GM12873 (cell line): ENCODE results near the gene ZNF670.

Source experiments
- TF ChIP-seq, protein P1 (sequence below): IDR thresholded peaks from 2 replicates; pipeline ENCODE4 v1.5.1; 2012; ENCODE audit warnings: low read depth, mild to moderate bottlenecking, moderate library complexity, low read length, control low read depth; ENCODE audit not compliant: insufficient read depth; ENCODE audit errors: missing control alignments

ZNF670 gene

DNA sequence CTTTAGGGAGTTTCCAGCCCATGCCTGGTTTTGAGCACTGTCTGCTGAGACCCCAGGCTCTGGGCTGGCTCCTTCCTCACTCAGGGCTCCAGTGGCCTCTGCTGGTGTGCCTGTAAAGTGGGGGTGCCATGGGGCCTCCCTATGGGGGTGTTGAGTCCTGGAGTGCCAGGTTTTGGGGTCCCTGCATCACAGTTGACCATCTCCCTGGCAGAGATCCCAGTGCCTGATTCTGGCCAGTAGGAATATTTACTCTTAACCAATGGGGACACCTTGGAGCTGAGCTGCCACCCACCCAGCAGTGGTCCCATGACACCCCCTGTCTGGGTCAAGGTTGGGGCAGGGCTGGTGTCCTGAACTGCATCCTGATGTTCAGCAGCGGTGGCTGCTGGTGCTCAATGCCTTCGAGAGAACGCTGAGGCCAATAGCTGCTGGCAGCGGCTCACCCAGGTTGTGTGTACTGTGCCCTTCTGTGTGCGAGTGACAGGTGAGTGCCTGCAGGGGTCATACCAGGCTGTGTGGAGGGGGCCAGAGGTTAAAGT is 35.2 kb upstream of the ZNF670 start:
- TF ChIP-seq, protein P1, sequence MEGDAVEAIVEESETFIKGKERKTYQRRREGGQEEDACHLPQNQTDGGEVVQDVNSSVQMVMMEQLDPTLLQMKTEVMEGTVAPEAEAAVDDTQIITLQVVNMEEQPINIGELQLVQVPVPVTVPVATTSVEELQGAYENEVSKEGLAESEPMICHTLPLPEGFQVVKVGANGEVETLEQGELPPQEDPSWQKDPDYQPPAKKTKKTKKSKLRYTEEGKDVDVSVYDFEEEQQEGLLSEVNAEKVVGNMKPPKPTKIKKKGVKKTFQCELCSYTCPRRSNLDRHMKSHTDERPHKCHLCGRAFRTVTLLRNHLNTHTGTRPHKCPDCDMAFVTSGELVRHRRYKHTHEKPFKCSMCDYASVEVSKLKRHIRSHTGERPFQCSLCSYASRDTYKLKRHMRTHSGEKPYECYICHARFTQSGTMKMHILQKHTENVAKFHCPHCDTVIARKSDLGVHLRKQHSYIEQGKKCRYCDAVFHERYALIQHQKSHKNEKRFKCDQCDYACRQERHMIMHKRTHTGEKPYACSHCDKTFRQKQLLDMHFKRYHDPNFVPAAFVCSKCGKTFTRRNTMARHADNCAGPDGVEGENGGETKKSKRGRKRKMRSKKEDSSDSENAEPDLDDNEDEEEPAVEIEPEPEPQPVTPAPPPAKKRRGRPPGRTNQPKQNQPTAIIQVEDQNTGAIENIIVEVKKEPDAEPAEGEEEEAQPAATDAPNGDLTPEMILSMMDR = no peak

DNA sequence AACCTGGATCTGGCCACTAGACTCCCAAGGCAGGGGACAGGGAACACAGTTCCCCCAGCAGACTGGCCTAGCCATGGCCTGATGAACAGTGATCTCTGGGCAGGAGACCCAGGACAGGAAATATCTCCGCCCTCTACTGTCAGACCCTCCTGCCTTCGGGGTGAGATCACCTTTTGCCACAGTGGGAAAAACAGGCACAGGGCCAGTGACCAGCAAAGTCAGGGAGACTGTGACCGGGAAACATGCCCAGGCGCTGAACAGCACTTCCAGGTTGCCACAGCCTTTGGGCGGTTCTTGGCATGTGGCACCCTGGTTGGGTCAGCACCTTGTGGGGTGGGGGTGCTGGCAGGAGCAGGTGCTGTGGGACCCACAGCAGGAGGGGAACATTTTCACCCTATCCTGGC is 34.5 kb upstream of the ZNF670 start:
- TF ChIP-seq, protein P1 = no peak

DNA sequence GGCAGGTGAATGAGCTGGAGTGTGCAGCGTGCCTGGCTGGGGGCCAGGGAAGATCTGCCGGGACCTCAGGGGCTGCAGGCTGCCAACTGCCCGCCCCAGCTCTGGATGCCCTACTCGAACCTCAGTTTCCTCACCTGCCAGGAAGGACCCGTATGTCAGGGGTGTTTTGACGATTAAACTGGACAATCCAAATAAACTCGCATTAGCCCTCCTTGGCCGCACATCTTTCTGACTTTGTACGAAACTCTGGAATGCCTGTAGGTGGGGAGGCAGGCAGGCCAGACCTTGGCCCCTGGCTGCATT is 33.8 kb upstream of the ZNF670 start:
- TF ChIP-seq, protein P1 = no peak

DNA sequence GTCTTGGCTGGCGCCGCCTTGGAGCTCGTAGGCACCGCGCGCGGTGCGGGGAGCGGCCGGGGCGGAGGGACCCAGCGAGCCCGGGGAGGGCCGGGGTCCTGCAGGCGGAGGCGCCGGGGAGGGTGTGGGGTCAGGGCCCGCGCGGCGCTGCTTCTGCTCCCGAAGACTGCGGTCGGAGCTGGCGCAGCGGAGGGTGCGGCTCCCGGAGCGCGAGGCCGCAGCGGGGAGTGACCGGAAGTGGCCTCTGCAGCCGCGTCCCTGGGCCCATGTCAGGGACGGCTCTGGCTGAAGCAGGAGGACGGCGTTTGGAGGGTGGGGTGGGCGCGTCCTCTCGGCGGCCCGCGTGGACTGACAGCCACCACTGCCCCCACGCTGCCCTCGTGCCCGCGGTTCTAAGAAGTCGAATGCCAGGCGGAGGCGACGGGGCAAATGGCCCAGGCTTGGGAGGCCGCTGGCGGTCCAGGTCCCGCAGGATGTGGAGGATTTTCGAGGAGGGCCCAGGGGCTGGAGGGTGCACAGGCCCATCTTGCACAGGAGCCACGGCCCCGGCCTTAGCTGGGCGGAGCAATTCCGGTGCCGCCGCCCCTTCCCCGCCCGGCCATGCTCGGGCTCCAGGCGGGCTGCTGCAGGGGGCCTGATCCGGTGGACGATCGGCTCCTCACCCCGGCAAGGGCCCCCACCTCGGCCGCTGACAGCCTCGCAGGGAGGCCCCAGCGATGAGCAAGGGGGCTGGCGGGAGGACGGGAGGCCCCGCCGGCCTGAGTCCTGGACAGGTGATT is 33.3 kb upstream of the ZNF670 start:
- TF ChIP-seq, protein P1 = no peak

DNA sequence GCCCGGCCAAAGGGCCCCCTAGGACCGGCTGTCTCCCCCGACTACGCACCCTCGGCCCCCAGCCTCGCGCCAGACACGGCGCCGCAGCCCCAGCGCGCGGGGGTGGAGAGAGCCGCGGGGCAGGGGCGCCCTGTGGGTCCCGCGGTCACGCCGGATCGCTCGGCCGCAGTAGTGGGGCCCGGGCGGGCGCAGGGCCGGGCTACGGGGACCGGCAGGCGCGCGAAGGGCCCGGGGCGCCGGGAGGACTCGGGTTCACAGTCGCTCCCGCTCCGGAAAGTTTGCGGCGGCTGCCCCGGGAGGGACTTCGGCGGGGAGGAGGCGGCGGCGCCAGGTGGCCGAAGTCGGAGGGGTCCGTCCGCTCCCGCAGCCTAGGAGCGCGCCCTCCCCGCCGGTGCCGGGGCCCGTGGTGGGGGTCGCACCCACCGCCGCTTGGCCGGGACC is 32.7 kb upstream of the ZNF670 start:
- TF ChIP-seq, protein P1 = no peak

DNA sequence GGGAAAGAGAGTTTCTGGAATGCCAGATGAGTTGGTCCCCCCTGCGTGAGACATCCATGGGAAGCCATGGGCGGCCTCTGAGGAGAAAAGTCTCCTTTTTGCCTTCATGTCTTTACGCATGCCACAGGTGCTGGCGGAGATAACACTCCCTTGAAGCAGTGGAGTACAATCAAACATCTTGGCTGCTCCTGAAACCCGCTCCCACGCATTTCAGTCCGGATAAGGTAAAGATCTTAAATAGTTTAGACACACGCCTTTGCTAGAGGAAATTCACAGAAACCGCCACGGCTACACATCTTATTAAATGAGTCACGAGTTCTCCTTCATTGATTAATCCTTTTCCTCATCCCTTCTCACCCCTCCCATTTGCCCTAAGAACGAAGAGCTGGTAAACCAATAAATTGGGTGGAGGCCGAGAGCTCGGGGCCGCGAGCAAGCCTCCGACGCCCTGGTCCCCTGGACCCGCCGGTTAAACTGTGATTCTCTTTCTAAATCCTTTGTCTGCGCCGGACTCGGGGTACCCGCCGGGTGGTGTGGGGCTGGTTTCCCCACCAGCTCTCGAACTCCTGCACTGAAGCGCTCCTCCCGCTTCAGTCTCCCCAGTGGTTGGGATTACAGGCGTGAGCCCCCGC is 32.1 kb upstream of the ZNF670 start:
- TF ChIP-seq, protein P1 = no peak

DNA sequence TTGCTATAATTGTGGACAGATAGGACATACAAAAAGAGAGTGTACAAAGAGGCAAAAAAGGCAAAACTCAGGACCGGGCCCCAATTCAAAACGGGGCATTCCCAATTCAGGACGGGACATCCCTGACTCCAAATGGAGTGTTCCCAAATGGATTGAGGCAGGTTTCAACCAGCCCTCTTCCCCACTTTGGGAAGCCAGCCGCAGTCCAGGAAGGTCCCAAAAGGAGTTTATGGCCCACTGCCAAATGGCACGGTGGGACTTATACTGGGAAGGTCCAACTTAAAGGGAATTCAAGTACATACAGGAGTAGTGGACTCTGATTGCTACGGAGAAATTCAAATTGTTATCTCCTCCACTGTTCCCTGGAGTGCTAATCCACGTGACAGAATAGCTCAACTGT is 29.1 kb upstream of the ZNF670 start:
- TF ChIP-seq, protein P1 = no peak
